Activated CD4-positive, CD25-positive, alpha-beta regulatory T cell treated with anti-CD3 and anti-CD28 coated beads, Interleukin-2, amount 50 U/mL, for 16 hours (primary cell): ENCODE results near the gene ATOH1.

Source experiments
- DNase-seq: peaks from one replicate; pipeline ENCODE4 v3.0.0-alpha.2; 2020; ENCODE audit warnings: low read depth, low spot score

The ATOH1 gene

DNA sequence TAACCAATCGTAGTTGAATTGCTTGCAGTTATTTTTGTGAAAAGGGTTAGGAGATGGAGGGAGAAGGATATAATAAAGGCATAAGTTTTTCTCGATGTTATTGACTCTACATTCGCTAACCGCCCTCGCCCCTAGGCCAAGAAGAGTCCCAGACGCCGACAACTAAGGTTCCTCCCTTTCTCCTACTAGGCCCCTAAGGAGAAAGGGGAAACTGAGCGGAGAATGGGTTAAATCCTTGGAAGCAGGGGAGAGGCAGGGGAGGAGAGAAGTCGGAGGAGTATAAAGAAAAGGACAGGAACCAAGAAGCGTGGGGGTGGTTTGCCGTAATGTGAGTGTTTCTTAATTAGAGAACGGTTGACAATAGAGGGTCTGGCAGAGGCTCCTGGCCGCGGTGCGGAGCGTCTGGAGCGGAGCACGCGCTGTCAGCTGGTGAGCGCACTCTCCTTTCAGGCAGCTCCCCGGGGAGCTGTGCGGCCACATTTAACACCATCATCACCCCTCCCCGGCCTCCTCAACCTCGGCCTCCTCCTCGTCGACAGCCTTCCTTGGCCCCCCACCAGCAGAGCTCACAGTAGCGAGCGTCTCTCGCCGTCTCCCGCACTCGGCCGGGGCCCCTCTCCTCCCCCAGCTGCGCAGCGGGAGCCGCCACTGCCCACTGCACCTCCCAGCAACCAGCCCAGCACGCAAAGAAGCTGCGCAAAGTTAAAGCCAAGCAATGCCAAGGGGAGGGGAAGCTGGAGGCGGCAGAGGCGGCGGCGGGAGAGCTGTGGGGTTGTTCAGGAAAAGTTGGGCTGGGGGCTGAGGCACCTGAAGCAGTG, 5.9 kb downstream of the ATOH1 start:
- no peak for DNase-seq

DNA sequence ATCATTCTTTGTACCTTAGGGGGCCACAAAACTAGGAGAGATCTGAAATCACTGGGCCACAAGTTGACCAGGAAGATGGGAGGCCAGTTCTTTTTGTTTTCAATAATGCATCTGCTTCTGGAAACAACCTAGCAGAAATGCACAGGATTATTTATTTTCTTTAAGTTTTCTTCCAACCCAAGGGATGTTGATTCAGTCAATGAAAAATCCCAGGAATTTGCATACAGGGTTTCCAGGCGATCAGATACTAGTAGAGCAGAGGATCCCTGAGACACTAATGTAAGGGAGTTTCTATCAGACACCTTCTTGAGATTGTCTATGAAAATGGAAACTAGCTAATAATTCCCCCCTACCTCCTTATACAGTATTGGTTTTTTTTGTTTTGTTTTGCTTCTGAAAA, 7.4 kb downstream of the ATOH1 start:
- DNase-seq: no peak

DNA sequence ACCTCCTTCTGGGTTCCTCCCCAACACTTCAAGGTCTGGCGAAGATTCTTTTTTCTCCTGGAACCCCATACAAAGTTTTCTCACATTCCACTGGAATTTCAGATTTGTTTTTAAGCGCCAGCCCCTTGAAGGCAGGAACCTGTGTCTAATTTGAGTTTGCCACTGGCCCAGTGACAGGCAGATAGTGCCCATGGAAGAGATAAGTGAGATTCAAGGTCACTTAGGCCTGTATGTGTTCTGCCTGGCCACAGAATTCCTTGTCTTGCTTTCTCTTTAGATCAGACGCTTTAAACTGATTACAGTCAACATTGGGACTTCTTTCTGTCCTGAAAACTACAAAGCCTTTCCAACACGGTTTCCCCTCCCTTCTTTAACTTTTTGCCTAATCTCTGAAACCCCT, 11.2 kb downstream of the ATOH1 start:
- no peak for DNase-seq

DNA sequence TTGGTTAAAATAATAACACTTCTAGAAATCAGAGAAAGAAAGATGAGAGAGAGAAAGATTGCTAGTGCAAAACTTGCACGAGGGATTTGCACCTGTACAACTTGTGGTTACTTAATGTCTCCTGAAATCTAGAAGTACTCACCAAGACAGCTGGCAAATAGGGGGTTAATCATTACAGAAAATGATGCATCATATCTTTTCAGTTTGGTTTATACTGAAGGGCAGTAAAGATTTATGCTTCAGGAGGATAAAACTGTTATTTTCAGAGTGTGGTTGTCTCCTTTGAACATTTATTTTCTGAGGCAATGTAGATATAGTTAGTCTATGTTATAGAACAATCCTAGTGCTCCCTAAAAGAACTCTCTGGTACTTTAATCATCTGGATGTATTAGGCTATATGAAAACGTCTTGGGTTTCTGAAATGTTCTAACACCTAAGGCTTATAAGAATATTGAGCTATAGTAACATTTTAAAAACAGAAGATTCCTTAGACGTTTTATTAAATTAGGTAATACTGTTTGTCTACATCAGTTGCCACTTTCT, 13.3 kb downstream of the ATOH1 start:
- DNase-seq: no peak

DNA sequence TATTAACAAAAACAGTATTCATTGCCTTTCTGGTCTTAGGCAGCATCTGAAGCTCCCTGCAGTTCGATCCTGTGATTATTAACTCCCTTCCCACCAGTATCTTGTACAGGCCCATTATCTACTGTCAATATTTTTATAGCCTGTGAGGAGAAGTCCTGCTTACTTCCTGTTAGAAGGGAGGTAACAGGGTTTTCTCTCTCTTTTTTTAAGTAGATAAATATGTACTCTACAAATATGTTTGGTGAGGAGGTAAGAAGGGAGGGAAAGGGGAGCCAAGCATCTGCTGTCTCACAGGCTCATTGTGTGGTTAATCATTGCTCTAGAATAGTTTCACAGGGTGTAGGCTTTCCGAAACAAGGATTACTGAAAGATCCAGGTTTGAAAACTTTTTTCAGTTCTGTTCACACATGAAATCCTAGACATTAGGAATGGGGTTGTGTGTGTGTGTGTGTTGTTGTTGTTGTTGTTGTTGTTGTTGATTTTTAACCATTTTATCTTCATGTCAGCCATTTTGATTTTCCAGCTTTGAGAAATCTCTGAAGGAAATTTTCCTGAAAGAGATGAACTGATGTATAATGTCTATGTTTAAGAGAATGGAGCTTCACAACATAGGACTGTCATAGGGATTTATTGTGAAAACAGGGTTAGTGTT, 14.2 kb downstream of the ATOH1 start:
- no peak for DNase-seq

DNA sequence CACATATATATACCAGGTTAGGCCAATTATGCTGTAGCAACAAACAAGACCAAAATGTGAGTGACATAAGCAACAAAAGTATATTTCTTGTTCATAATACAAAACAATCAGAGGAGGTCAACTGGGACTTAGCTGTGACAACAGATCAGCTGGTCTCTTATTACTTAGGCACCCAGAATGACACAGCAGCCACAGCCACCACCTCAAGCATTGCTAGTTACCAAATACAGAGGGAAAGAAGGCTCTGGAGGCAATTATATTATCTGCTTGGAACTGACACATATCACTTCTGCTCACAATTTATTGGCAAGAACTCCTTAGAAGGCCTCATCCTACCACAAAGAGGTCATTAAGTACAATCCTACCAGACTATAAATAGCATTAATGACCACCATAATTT, 15.2 kb downstream of the ATOH1 start:
- no peak for DNase-seq

DNA sequence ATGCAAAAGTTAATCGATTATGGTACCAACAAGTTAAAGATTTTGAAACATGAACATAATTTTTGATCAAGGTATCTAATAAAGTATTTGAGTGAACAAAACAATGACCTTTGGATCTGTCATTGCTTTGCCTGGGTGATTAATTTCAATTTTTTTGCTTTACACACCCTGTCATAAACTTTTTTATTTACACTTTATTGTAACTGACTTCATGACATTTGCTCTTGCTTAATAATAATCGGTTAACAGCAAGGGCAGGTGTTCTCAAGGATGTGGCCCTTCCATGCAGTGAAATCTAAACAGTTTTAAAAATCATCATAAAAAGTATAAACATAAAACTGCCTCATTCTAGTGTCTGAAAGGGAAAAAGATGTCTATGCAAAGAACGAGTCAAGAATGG, 24.1 kb downstream of the ATOH1 start:
- DNase-seq: no peak

DNA sequence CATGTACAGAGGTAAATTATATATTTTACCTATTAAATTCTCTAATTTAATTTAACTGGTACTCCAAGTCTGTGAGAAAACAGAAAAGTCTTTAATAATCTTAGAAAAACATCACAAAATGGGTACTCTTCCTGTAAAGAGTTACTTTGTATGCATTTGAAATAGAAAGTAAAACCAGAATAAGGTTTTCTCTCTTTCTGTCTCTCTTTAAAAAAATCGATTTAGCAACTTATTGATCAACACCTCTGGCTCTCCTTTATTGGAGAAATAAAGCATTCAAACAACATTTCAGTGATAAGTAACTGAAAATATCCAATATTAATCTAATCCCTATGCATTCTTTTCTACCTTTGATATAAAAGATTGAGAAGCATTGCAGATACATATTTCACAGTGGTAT, 27.4 kb downstream of the ATOH1 start:
- no peak for DNase-seq

DNA sequence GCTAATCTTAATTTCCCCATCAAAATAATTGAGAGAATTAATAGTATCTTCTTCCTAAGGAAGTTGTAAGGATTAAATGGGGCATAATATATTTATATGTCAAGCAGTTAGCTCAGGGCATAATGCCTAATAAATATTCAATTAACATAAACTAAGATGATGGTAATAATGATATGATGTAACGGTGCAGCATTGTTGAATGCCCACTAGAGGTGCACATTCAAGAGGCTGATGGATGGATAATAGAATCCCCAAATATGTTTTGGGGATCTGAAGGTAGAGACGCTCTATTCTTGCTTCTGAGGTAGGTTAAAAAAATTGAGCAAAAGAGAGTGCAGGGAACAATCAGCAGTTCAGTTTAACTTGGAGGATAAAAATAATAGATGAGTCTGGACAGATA, 37.1 kb downstream of the ATOH1 start:
- DNase-seq: no peak

DNA sequence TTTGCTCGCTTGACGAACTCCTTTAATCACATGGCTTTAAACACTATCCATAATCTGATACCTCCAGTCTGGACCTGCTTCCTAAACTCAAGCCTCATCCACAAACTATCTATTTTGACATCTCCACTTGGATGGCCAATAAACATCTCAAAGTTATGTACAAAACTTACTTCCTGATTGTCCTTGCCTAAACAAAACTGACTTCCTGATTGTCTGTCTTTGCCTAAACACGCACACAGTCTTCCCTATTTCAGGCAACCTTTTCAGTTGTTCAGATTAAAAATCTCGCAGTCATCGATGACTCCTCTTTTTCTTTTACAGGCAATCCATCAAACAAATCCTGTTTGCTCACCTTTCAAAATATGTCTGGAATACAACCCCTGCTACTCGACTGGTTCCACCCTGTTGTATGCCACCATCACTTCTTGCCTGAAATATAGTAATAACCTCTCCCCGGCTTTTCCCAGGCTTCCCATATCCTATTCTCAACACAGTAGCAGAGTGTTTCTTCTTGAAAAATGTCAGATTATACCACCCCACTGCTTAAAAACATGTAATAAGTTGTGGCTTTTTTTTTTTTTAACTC, 39.0 kb downstream of the ATOH1 start:
- DNase-seq: no peak

DNA sequence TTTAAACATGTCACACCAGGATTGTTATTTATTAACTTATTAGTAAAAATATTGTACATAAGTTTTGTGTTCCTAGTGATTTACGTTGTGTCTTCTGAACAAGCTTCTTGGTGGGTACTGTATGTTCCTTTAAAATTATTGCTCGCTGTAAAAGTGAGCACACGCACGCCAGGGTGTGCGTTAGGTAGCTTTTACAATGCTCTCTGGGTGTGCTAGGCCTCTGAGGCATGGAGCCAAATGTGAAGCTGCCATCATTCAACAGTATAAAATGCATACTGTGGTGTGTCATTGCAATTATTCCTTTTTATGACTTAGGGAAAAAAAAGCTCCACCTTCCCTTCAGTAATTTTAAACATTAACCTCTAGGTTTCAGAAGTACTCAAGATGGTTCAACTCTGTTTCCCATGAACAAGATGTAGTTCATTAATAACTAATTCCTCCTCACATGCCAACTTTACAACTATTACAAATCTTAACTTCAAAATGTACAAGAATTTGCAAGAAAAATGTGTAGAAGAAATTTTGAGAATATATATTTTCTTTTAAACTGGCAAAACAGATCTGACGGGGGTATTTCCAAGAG, 42.4 kb downstream of the ATOH1 start:
- no peak for DNase-seq

DNA sequence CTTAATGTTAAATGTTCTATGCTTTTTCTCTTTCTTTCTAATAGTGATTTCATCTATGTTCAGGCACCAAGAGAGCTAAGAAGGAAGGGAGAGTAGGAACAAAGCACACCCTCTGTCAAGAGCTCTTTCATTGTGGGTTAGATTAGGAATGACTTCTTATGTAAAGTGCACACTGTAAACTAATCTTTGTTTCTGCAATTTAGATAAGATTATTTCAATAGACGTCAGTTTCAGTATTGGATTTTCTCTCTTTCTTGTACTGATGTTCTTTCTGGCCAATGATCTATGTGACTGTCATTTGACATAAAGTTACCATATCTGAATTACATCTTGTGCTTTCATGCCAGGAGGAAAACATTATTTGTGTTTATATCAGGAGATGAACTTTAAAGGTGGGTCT, 48.2 kb downstream of the ATOH1 start:
- no peak for DNase-seq

DNA sequence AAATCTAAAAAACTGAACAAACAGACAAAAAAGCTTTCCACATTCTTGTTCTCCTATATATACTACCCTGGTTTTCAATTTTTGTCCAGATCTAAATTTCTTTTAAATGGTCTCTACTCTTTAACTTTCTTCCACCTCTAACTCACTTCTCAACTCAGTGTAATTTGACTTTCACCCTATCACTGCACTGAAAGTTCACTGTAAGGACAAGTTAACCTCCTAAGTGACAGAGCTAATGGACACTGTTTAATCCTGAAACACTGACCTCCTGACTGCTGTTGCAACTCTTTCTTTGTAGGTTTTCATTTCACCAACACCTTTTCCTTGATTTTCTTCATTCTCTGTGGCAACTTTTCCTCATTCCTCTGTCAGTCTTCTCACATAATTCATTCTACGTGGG, 50.0 kb downstream of the ATOH1 start:
- DNase-seq: no peak

DNA sequence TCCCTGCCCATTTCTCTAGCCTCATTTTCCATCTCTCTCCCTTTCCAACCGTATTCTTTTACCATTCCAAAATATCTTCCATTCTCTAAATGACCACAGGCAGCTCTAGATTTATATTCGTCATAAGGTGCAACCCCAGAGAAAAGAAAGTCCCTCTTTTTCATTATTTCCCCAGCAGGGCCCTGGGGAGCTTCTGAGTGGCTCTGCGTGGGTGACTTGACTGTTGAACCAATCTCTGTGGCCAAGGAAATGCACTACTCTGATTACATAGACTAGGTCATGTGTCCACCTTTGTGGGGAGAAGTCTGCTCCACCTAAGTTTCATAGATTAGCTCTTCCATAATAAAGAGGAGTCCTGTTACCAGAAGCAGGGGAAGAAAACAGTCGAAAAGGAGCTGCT, 51.4 kb downstream of the ATOH1 start:
- no peak for DNase-seq
